Measurements from ENCODE around the gene F2.

- TF ChIP-seq CTCF (IDR thresholded peaks at IDR 0.05) (no peak), POLR2AphosphoS5 (IDR thresholded peaks at IDR 0.05) (no peak), POLR2A (IDR thresholded peaks at IDR 0.05; ENCODE audit: low read depth) (no peak)
Measured at GRCh38 chr11:46724088-46724487, 5.1 kb downstream of the F2 start.
